ENCODE measurements around the gene TAL1. TPM values are rescaled to one million over a fixed set of nuclear protein-coding genes. Genes with fewer than 3 reads are reported as not detected.

Gene TAL1
- total and polyA plus RNA-seq, 2 donors (not counting 1 experiment from before 2014, with no cell fraction given), result 0.01 TPM; not detected in 1

- H3K4me1 ChIP-seq (ENCODE audit: control insufficient read depth, extremely low read depth, insufficient read depth, low read length), result no peaks in the 10 kb centered on the region
- H3K4me3 ChIP-seq (replicated peaks in 1 of 4; ENCODE audit: control extremely low read depth in 1 of 4, insufficient read depth in 1 of 4, low read depth in 3 of 4, low read length in 4 of 4), result peak overlapping the region in 2 of 4 experiments; percentile 38 to 57
- peak overlapping the region; percentile 85 for H2AFZ ChIP-seq (ENCODE audit: low read length)
- H3K36me3 ChIP-seq (ENCODE audit: control insufficient read depth, insufficient read depth, low read length), result no peaks in the 10 kb centered on the region
- no peak overlapping the region for H3K9ac ChIP-seq (ENCODE audit: insufficient read depth, low read length)
- H3K27ac ChIP-seq (ENCODE audit: insufficient read depth, low read length), result no peak overlapping the region
- no peak for TF ChIP-seq CTCF (conservative IDR thresholded peaks at IDR 0.05 in 1 of 2, IDR thresholded peaks at IDR 0.05 in 1 of 2; ENCODE audit: low read depth in 1 of 2, low read length in 2 of 2)
- TF ChIP-seq EZH2 (IDR thresholded peaks at IDR 0.05; ENCODE audit: low read length, missing control alignments), result no peak
- H3K4me2 ChIP-seq (ENCODE audit: extremely low read depth, insufficient read depth, low read length), result peak overlapping the region; percentile 59
- no peaks in the 10 kb centered on the region for H3K9me3 ChIP-seq (ENCODE audit: control insufficient read depth, insufficient read depth, low read depth, low read length)
- H3K79me2 ChIP-seq (ENCODE audit: control insufficient read depth, insufficient read depth, low read length), result no peaks in the 10 kb centered on the region
- no peak for DNase-seq (ENCODE audit: low read depth in 2 of 2)
- H4K20me1 ChIP-seq (ENCODE audit: control insufficient read depth, extremely low read depth, insufficient read depth, low read length), result no peaks in the 10 kb centered on the region
- no peaks in the 10 kb centered on the region for H3K27me3 ChIP-seq (ENCODE audit: control insufficient read depth, insufficient read depth, low read length)
Measured at GRCh38 chr1:47178654-47179016, 53.4 kb downstream of the TAL1 start.

- no peak for DNase-seq (ENCODE audit: low read depth in 2 of 2)
- Histone ChIP-seq H3K36me3 (ENCODE audit: control insufficient read depth, insufficient read depth, low read length) (no peaks in the 10 kb centered on the region), H3K9ac (ENCODE audit: insufficient read depth, low read length) (no peak overlapping the region), H3K27ac (ENCODE audit: insufficient read depth, low read length) (no peak overlapping the region), H3K4me2 (ENCODE audit: extremely low read depth, insufficient read depth, low read length) (no peak overlapping the region), H3K27me3 (ENCODE audit: control insufficient read depth, insufficient read depth, low read length) (no peaks in the 10 kb centered on the region), H3K4me1 (ENCODE audit: control insufficient read depth, extremely low read depth, insufficient read depth, low read length) (no peaks in the 10 kb centered on the region), H2AFZ (ENCODE audit: low read length) (no peak overlapping the region), H4K20me1 (ENCODE audit: control insufficient read depth, extremely low read depth, insufficient read depth, low read length) (no peaks in the 10 kb centered on the region), H3K79me2 (ENCODE audit: control insufficient read depth, insufficient read depth, low read length) (no peaks in the 10 kb centered on the region), H3K4me3 (replicated peaks in 1 of 4; ENCODE audit: control extremely low read depth in 1 of 4, insufficient read depth in 1 of 4, low read depth in 3 of 4, low read length in 4 of 4) (no peak overlapping the region), H3K9me3 (ENCODE audit: control insufficient read depth, insufficient read depth, low read depth, low read length) (no peaks in the 10 kb centered on the region)
- TF ChIP-seq CTCF (conservative IDR thresholded peaks at IDR 0.05 in 1 of 2, IDR thresholded peaks at IDR 0.05 in 1 of 2; ENCODE audit: low read depth in 1 of 2, low read length in 2 of 2) (no peak), EZH2 (IDR thresholded peaks at IDR 0.05; ENCODE audit: low read length, missing control alignments) (no peak)
Measured at GRCh38 chr1:47178020-47178419, 54.0 kb downstream of the TAL1 start.

- Histone ChIP-seq H2AFZ (ENCODE audit: low read length) (no peak overlapping the region), H3K36me3 (ENCODE audit: control insufficient read depth, insufficient read depth, low read length) (no peaks in the 10 kb centered on the region), H3K9ac (ENCODE audit: insufficient read depth, low read length) (no peak overlapping the region), H3K79me2 (ENCODE audit: control insufficient read depth, insufficient read depth, low read length) (no peaks in the 10 kb centered on the region), H3K4me1 (ENCODE audit: control insufficient read depth, extremely low read depth, insufficient read depth, low read length) (no peaks in the 10 kb centered on the region), H3K27me3 (ENCODE audit: control insufficient read depth, insufficient read depth, low read length) (no peaks in the 10 kb centered on the region), H3K9me3 (ENCODE audit: control insufficient read depth, insufficient read depth, low read depth, low read length) (no peaks in the 10 kb centered on the region), H3K4me3 (replicated peaks in 1 of 4; ENCODE audit: control extremely low read depth in 1 of 4, insufficient read depth in 1 of 4, low read depth in 3 of 4, low read length in 4 of 4) (no peak overlapping the region), H3K4me2 (ENCODE audit: extremely low read depth, insufficient read depth, low read length) (no peak overlapping the region), H4K20me1 (ENCODE audit: control insufficient read depth, extremely low read depth, insufficient read depth, low read length) (no peaks in the 10 kb centered on the region), H3K27ac (ENCODE audit: insufficient read depth, low read length) (no peak overlapping the region)
- peak; percentile 37 to 60 for DNase-seq (ENCODE audit: low read depth in 2 of 2)
- TF ChIP-seq EZH2 (IDR thresholded peaks at IDR 0.05; ENCODE audit: low read length, missing control alignments) (no peak), CTCF (conservative IDR thresholded peaks at IDR 0.05 in 1 of 2, IDR thresholded peaks at IDR 0.05 in 1 of 2; ENCODE audit: low read depth in 1 of 2, low read length in 2 of 2) (peak; percentile 98 to 100)
Measured at GRCh38 chr1:47175227-47175934, 56.6 kb downstream of the TAL1 start.

All from fibroblast of lung (primary cell).